Activated CD4-positive, alpha-beta T cell treated with anti-CD3 and anti-CD28 coated beads for 1 hour (primary cell): ENCODE data around the gene SPINT2.
"Not testable (repeated sequence)": the region's sequence is repeated elsewhere in the genome, so short reads cannot be mapped to it uniquely, and the experiment has no call there.

Experiments used
- DNase-seq: peaks from one replicate; pipeline ENCODE4 v3.0.0-alpha.2; 2020

The SPINT2 gene

GRCh38 chr19:38264486-38265212 lies at the start of gene SPINT2:
TSS of gene SPINT2 (plus strand) at chr19:38264573. CDS start at chr19:38264893, 320 bp downstream.
- peak; percentile 26 for DNase-seq

- DNase-seq = no peak
These were observed 47.4 kb upstream of the SPINT2 start for GRCh38 chr19:38216785-38217641.

- DNase-seq = no peak
These were observed 46.2 kb upstream of the SPINT2 start for GRCh38 chr19:38218204-38218603.

GRCh38 chr19:38219221-38219620 lies 45.2 kb upstream of the SPINT2 start:
- DNase-seq = no peak

- DNase-seq = no peak
These were observed 43.0 kb upstream of the SPINT2 start for GRCh38 chr19:38221421-38221820.

- no peak for DNase-seq
These were observed 42.2 kb upstream of the SPINT2 start for GRCh38 chr19:38221919-38222830.

GRCh38 chr19:38223119-38223523 lies 41.3 kb upstream of the SPINT2 start:
- DNase-seq = no peak

GRCh38 chr19:38223617-38224013 lies 40.8 kb upstream of the SPINT2 start:
- no peak for DNase-seq

GRCh38 chr19:38224014-38224862 lies 40.1 kb upstream of the SPINT2 start, which contains the start of gene DPF1:
TSS of gene DPF1 (minus strand) at chr19:38224222. CDS start at chr19:38224142, 80 bp downstream.
- peak; percentile 8 for DNase-seq

- DNase-seq = not testable (repeated sequence)
These were observed 39.5 kb upstream of the SPINT2 start for GRCh38 chr19:38224863-38225218.

GRCh38 chr19:38227287-38228004 lies 36.9 kb upstream of the SPINT2 start:
- DNase-seq = no peak

- DNase-seq = no peak
These were observed 36.4 kb upstream of the SPINT2 start for GRCh38 chr19:38228005-38228377.

- no peak for DNase-seq
These were observed 35.6 kb upstream of the SPINT2 start for GRCh38 chr19:38228491-38229439.

GRCh38 chr19:38229585-38230073 lies 34.7 kb upstream of the SPINT2 start:
- DNase-seq = peak; percentile 32

- DNase-seq = not testable (repeated sequence)
These were observed 33.8 kb upstream of the SPINT2 start for GRCh38 chr19:38230506-38231133.

GRCh38 chr19:38231918-38232317 lies 32.5 kb upstream of the SPINT2 start:
- no peak for DNase-seq

- DNase-seq = peak; percentile 57
These were observed 30.6 kb upstream of the SPINT2 start for GRCh38 chr19:38233740-38234251.

GRCh38 chr19:38234615-38235014 lies 29.8 kb upstream of the SPINT2 start:
- no peak for DNase-seq

GRCh38 chr19:38239816-38240215 lies 24.6 kb upstream of the SPINT2 start:
- no peak for DNase-seq
